GM13976 (cell line): Measurements from ENCODE around the gene TYMS.

Source experiments
- DNase-seq: peaks from one replicate; pipeline ENCODE4 v3.0.0; 2012; ENCODE audit warnings: low spot score
- CTCF ChIP-seq: IDR thresholded peaks from 2 replicates; pipeline ENCODE4 v1.5.1; 2012; ENCODE audit warnings: borderline replicate concordance, mild to moderate bottlenecking; ENCODE audit not compliant: insufficient read depth; ENCODE audit errors: extremely low read depth, missing control alignments, control extremely low read depth
- in situ Hi-C: fragments of 300-500 bp; cut with MboI; formaldehyde crosslinking; loops from one replicate; pipeline ENCODE4 v1.12.0; 2022; ENCODE audit warnings: low sequenced_read_pairs, mixed read lengths, inconsistent platforms; ENCODE audit not compliant: unreplicated experiment

The TYMS gene

GRCh38 chr18:685438-685837, 28.0 kb downstream of the TYMS start:
- in situ Hi-C loops: no loop called here
- no peak for TF ChIP-seq CTCF
- DNase-seq: no peak

- DNase-seq: no peak
- TF ChIP-seq CTCF: no peak
- in situ Hi-C loops: no loop called here
These were observed 29.1 kb downstream of the TYMS start for GRCh38 chr18:686339-687111.

- TF ChIP-seq CTCF: no peak
- no peak for DNase-seq
- in situ Hi-C loops: no loop called here
These were observed 30.9 kb downstream of the TYMS start for GRCh38 chr18:688323-688722.

- DNase-seq: no peak
- TF ChIP-seq CTCF: no peak
- in situ Hi-C loops: no loop called here
These were observed 35.4 kb downstream of the TYMS start for GRCh38 chr18:692824-693223.

GRCh38 chr18:693466-694187, 36.2 kb downstream of the TYMS start:
- no peak for DNase-seq
- in situ Hi-C loops: no loop called here
- no peak for TF ChIP-seq CTCF

- TF ChIP-seq CTCF: no peak
- in situ Hi-C loops: no loop called here
- no peak for DNase-seq
These were observed 39.6 kb downstream of the TYMS start for GRCh38 chr18:697012-697411.

GRCh38 chr18:697800-698199, 40.3 kb downstream of the TYMS start:
- in situ Hi-C loops: no loop called here
- no peak for TF ChIP-seq CTCF
- DNase-seq: no peak
